Lower leg skin (tissue), 4 donors: Measurements from ENCODE around the gene SERPINB7. TPM values are rescaled to one million over a fixed set of nuclear protein-coding genes. Genes with fewer than 3 reads are reported as not detected.
A peak's percentile ranks its signal among the peaks of the same experiment; 100 is the strongest.

Experiments
- DNase-seq, 2 donors: peaks; one replicate each; pipeline ENCODE4 v3.0.0-alpha.2; 2019; ENCODE audit warnings: low spot score in 2 of 2
- H3K4me3 ChIP-seq: fragments of 200-600 bp; sonication (generic); 2 replicates; pipeline ENCODE4 v1.5.1; 2017; ENCODE audit warnings: mild to moderate bottlenecking, low read depth; ENCODE audit not compliant: poor library complexity, severe bottlenecking
- CTCF ChIP-seq, 3 donors: fragments of 450-650 bp; IDR thresholded peaks; one replicate each; pipeline ENCODE4 v1.5.1; 2016; ENCODE audit warnings: antibody characterized with exemption in 3 of 3, mild to moderate bottlenecking in 3 of 3, moderate library complexity in 2 of 3
- POLR2A ChIP-seq, 2 donors: fragments of 450-650 bp; IDR thresholded peaks; one replicate each; pipeline ENCODE4 v1.6.1; 2016 to 2017; ENCODE audit warnings: antibody characterized with exemption in 2 of 2, mild to moderate bottlenecking in 1 of 2, moderate library complexity in 1 of 2
- WGBS, 2 donors: methylation state at CpG; one replicate each; pipeline ENCODE4 v1.1.5; 2018; 5-methylcytosine and 5-hydroxymethylcytosine counted together
- intact Hi-C: fragments of 100-400 bp; cut with DNase I; formaldehyde crosslinking; loops from one replicate; pipeline ENCODE4 v1.15.0; 2023; ENCODE audit warnings: low total_unique reads
- total RNA-seq, 4 donors: library from RNA; depleted of rRNA; stranded (reverse); fragments of >200 nt; gene quantifications; one replicate each; pipeline ENCODE4 v1.1.0, GENCODE V29; 2016

Gene SERPINB7
- total RNA-seq, 4 donors from 2014 or later: 140 to 354 (median 233) TPM

- no peak overlapping the region for H3K4me3 ChIP-seq
- WGBS, 2 donors: 41 to 42% methylated on average over 4 of the region's 4 CpGs
- intact Hi-C loops: no loop called here
- peak in 1 of 2 donors; percentile 58 for DNase-seq
- no peak for TF ChIP-seq CTCF (IDR thresholded peaks at IDR 0.05)
- no peak for TF ChIP-seq POLR2A (IDR thresholded peaks at IDR 0.05)
These were observed 74.8 kb downstream of the SERPINB7 start for GRCh38 chr18:63850020-63850419.

- DNase-seq: no peak
- no peak overlapping the region for H3K4me3 ChIP-seq
- WGBS, 2 donors: 48 to 61% methylated on average over 2 of the region's 2 CpGs
- TF ChIP-seq POLR2A (IDR thresholded peaks at IDR 0.05) (no peak), CTCF (IDR thresholded peaks at IDR 0.05) (no peak)
- intact Hi-C loops: no loop called here
These were observed 75.4 kb downstream of the SERPINB7 start for GRCh38 chr18:63850636-63851035.

Other genes with a start within 250 kb of the SERPINB7 start
- 100 to 1,000 TPM in 2 of 4 donors, 10 to 100 TPM in 2; 62.8 to 185 (median 112) TPM for gene SERPINB12, start 233.0 kb upstream of the SERPINB7 start, total RNA-seq
- 10 to 100 TPM; 15.2 to 34.2 (median 16.9) TPM for gene SERPINB13, start 188.1 kb upstream of the SERPINB7 start, total RNA-seq
- gene SERPINB4, start 131.2 kb upstream of the SERPINB7 start, total RNA-seq: 1 to 10 TPM in 1 of 4 donors, under 1 TPM in 1, not detected in 2; 0.54 to 1.3 TPM
- gene SERPINB3, start 113.5 kb upstream of the SERPINB7 start, total RNA-seq: 10 to 100 TPM in 3 of 4 donors, 1 to 10 TPM in 1; 7.3 to 66.5 (median 15.8) TPM
- gene SERPINB11, start 72.5 kb upstream of the SERPINB7 start, total RNA-seq: under 1 TPM in 1 of 4 donors, not detected in 3; 0.61 TPM
- 100 to 1,000 TPM in 1 of 4 donors, 10 to 100 TPM in 3; 88.7 to 111 (median 89.8) TPM for gene SERPINB2, start 112.3 kb downstream of the SERPINB7 start, total RNA-seq
- gene SERPINB10, start 132.5 kb downstream of the SERPINB7 start, total RNA-seq: 1 to 10 TPM in 2 of 4 donors, under 1 TPM in 2; 0.15 to 1.9 (median 0.68) TPM
- gene HMSD, start 173.9 kb downstream of the SERPINB7 start, total RNA-seq: under 1 TPM in 1 of 4 donors, not detected in 3; 0.65 TPM
- 100 to 1,000 TPM in 1 of 4 donors, 10 to 100 TPM in 3; 49.0 to 100 (median 73.8) TPM for gene SERPINB8, start 194.7 kb downstream of the SERPINB7 start, total RNA-seq